A549 (cell line): ENCODE data around the gene BANF2. TPM values are rescaled to one million over a fixed set of nuclear protein-coding genes. Genes with fewer than 3 reads are reported as not detected.

Experiments
- ATAC-seq, 2 experiments: fragments of 200-7000 bp in 1 of 2; fragments of >200 bp in 1 of 2; cut with Nextera tagmentation in 1 of 2; cut with Tn5 transposase in 1 of 2; 3 replicates each; pipeline versions ENCODE4 v1.8.0 to v1.9.1; 2018 to 2020; ENCODE audit warnings: mild to moderate bottlenecking in 1 of 2, moderate library complexity in 1 of 2
- CTCF ChIA-PET: fragments of 300-600 bp; sonication (Branson Sonifier 250); formaldehyde crosslinking; extraction: SDS; loops from one replicate; lab custom pipeline; 2021; ENCODE audit warnings: antibody characterized with exemption, inconsistent platforms; lab: Yijun Ruan, JAX
- POLR2A ChIA-PET: fragments of 350-600 bp; formaldehyde crosslinking; extraction: SDS; loops from one replicate; lab custom pipeline; 2021; ENCODE audit warnings: antibody characterized with exemption, inconsistent platforms; lab: Yijun Ruan, JAX
- DNase-seq, 2 experiments: peaks; one replicate each; pipeline versions ENCODE4 v3.0.0 to v3.0.0-alpha.2; 2011 to 2016; ENCODE audit warnings: low read depth in 1 of 2, low spot score in 1 of 2
- FAIRE-seq: peaks from 2 replicates; lab custom pipeline; 2011; peaks lifted over from hg19 to GRCh38; lab: Jason Lieb, UNC
- H3K27ac ChIP-seq, 2 experiments: fragments of >200 bp; sonication (Bioruptor Twin); formaldehyde crosslinking; 3 replicates each; pipeline ENCODE4 v1.5.1; 2016 to 2017
- H3K4me1 ChIP-seq: fragments of >200 bp; sonication (Bioruptor Twin); formaldehyde crosslinking; 3 replicates; pipeline ENCODE4 v1.6.1; 2016
- H3K4me2 ChIP-seq: fragments of >200 bp; sonication (Bioruptor Twin); formaldehyde crosslinking; 3 replicates; pipeline ENCODE4 v1.6.1; 2016
- H3K4me3 ChIP-seq: fragments of >200 bp; sonication (Bioruptor Twin); formaldehyde crosslinking; 3 replicates; pipeline ENCODE4 v1.5.1; 2016
- H3K9me3 ChIP-seq: fragments of >200 bp; sonication (Bioruptor Twin); formaldehyde crosslinking; 3 replicates; pipeline ENCODE4 v1.6.1; 2016
- CHD2 ChIP-seq: fragments of 150-350 bp; IDR thresholded peaks from 2 replicates; pipeline ENCODE4 v1.6.1; 2014; ENCODE audit warnings: low read length; ENCODE audit not compliant: partially characterized antibody
- CHD4 ChIP-seq: fragments of 200-600 bp; sonication (generic); IDR thresholded peaks from 2 replicates; pipeline ENCODE4 v1.6.1; 2016; ENCODE audit warnings: antibody characterized with exemption, mild to moderate bottlenecking, borderline replicate concordance
- CTCF ChIP-seq: fragments of >200 bp; sonication (Bioruptor Twin); formaldehyde crosslinking; IDR thresholded peaks from 3 replicates; pipeline ENCODE4 v1.5.1; 2016
- E2F6 ChIP-seq: IDR thresholded peaks from 2 replicates; pipeline ENCODE4 v1.6.1; 2012; ENCODE audit warnings: low read depth, borderline replicate concordance
- EHF ChIP-seq: fragments of 250-450 bp; sonication (Bioruptor Pico); IDR thresholded peaks from 2 replicates; pipeline ENCODE4 v1.5.0; 2020; ENCODE audit warnings: mild to moderate bottlenecking
- EP300 ChIP-seq, 2 experiments: fragments of >200 bp; sonication (Bioruptor Twin); formaldehyde crosslinking; IDR thresholded peaks; 2 replicates in 1 of 2; 3 replicates in 1 of 2; pipeline ENCODE4 v1.6.1; 2016 to 2017
- FOSB ChIP-seq: fragments of 250-450 bp; sonication (Bioruptor Pico); IDR thresholded peaks from 2 replicates; pipeline ENCODE4 v1.5.0; 2020; ENCODE audit warnings: mild to moderate bottlenecking, moderate library complexity
- HDAC2 ChIP-seq: fragments of 200-600 bp; sonication (generic); IDR thresholded peaks from 2 replicates; pipeline ENCODE4 v1.6.1; 2016
- HES2 ChIP-seq: fragments of >200 bp; sonication (Bioruptor Twin); formaldehyde crosslinking; IDR thresholded peaks from 2 replicates; pipeline ENCODE4 v1.6.1; 2016
- HEYL ChIP-seq: fragments of 250-450 bp; sonication (Bioruptor Pico); IDR thresholded peaks from 2 replicates; pipeline ENCODE4 v1.8.0; 2021; ENCODE audit warnings: mild to moderate bottlenecking, moderate library complexity
- HOXA7 ChIP-seq: fragments of 250-450 bp; sonication (Bioruptor Pico); IDR thresholded peaks from 2 replicates; pipeline ENCODE4 v1.5.0; 2020; ENCODE audit warnings: mild to moderate bottlenecking, moderate library complexity
- HOXB13 ChIP-seq: fragments of 250-450 bp; sonication (Bioruptor Pico); IDR thresholded peaks from 2 replicates; pipeline ENCODE4 v1.5.0; 2020; ENCODE audit warnings: low read depth, mild to moderate bottlenecking, moderate library complexity
- JUNB ChIP-seq: fragments of >200 bp; sonication (Bioruptor Twin); formaldehyde crosslinking; IDR thresholded peaks from 2 replicates; pipeline ENCODE4 v1.6.1; 2016
- KDM1A ChIP-seq: fragments of 200-600 bp; sonication (generic); IDR thresholded peaks from 2 replicates; pipeline ENCODE4 v1.6.1; 2016; ENCODE audit warnings: low read depth, mild to moderate bottlenecking
- MAFK ChIP-seq: fragments of 450-650 bp; IDR thresholded peaks from 2 replicates; pipeline ENCODE4 v1.6.1; 2014; ENCODE audit not compliant: partially characterized antibody
- MAX ChIP-seq: IDR thresholded peaks from 2 replicates; pipeline ENCODE4 v1.6.1; 2012
- NFE2L2 ChIP-seq: fragments of 150-350 bp; conservative IDR thresholded peaks from 2 replicates; pipeline ENCODE4 v1.6.1; 2014; ENCODE audit warnings: low read length
- NPAS2 ChIP-seq: fragments of 250-450 bp; sonication (Bioruptor Pico); IDR thresholded peaks from 2 replicates; pipeline ENCODE4 v1.8.0; 2022; ENCODE audit warnings: mild to moderate bottlenecking, moderate library complexity, borderline replicate concordance
- NR3C1 ChIP-seq: fragments of >200 bp; sonication (Bioruptor Twin); formaldehyde crosslinking; IDR thresholded peaks from 3 replicates; pipeline ENCODE4 v1.6.1; 2017
- PBX3 ChIP-seq: IDR thresholded peaks from 2 replicates; pipeline ENCODE4 v1.6.1; 2012
- PHF8 ChIP-seq: fragments of 200-600 bp; sonication (generic); IDR thresholded peaks from 2 replicates; pipeline ENCODE4 v1.6.1; 2016; ENCODE audit warnings: low read depth, mild to moderate bottlenecking, antibody characterized with exemption, moderate library complexity, borderline replicate concordance
- RCOR1 ChIP-seq: fragments of 150-350 bp; IDR thresholded peaks from 2 replicates; pipeline ENCODE4 v1.6.1; 2014; ENCODE audit warnings: antibody characterized with exemption, low read length, low read depth
- RFX5 ChIP-seq: fragments of 450-650 bp; IDR thresholded peaks from 2 replicates; pipeline ENCODE4 v1.7.1; 2014; ENCODE audit warnings: antibody characterized with exemption, mild to moderate bottlenecking, moderate library complexity
- TFCP2L1 ChIP-seq: fragments of 250-450 bp; sonication (Bioruptor Pico); IDR thresholded peaks from 2 replicates; pipeline ENCODE4 v1.5.0; 2021; ENCODE audit warnings: mild to moderate bottlenecking
- TP53 ChIP-seq: fragments of 250-450 bp; sonication (Bioruptor Pico); IDR thresholded peaks from 2 replicates; pipeline ENCODE4 v1.5.0; 2021; ENCODE audit warnings: mild to moderate bottlenecking, moderate library complexity
- ZNF302 ChIP-seq: fragments of 250-450 bp; sonication (Bioruptor Pico); IDR thresholded peaks from 2 replicates; pipeline ENCODE4 v1.9.0; 2021; ENCODE audit warnings: inconsistent platforms, mild to moderate bottlenecking, moderate library complexity
- WGBS: methylation state at CpG from one replicate; pipeline ENCODE4 v1.1.6; 2017; ENCODE audit errors: missing lambda C conversion rate; 5-methylcytosine and 5-hydroxymethylcytosine counted together
- polyA plus RNA-seq, 4 experiments: library from polyadenylated mRNA; depleted of rRNA in 3 of 4; stranded (reverse); fragments of >200 nt; fragmentation: RNase III in 1 of 4; extraction: RNeasy Plus Mini Kit Qiagen cat#74134 plus additional on column Dnase treatment in 1 of 4; gene quantifications; 2 replicates in 3 of 4; 3 replicates in 1 of 4; pipeline ENCODE4 v1.2.3, GENCODE V29; 2011 to 2017

BANF2 gene
- polyA plus RNA-seq, 2 of the 4 experiments (the other 2 are of a cell fraction) = not detected

GRCh38 chr20:17765584-17765983 lies 65.8 kb downstream of the BANF2 start:
- TF ChIP-seq KDM1A (no peak), JUNB (no peak)
- ATAC-seq (no peak), FAIRE-seq (no peak), DNase-seq (no peak)
- POLR2A ChIA-PET = no interaction called here
- H3K4me1 ChIP-seq = no peaks in the 10 kb centered on the region
- 26% methylated on average over 7 of the region's 7 CpGs for WGBS
- H3K27ac ChIP-seq = no peak overlapping the region
- no peak overlapping the region for H3K4me2 ChIP-seq
- CTCF ChIA-PET = no interaction called here
- no peaks in the 10 kb centered on the region for H3K9me3 ChIP-seq
- no peak overlapping the region for H3K4me3 ChIP-seq

GRCh38 chr20:17766226-17766625 lies 66.5 kb downstream of the BANF2 start:
- 6% methylated on average over 3 of the region's 3 CpGs for WGBS
- Histone ChIP-seq H3K4me1 (no peaks in the 10 kb centered on the region), H3K27ac (no peak overlapping the region), H3K4me3 (no peak overlapping the region), H3K9me3 (no peaks in the 10 kb centered on the region), H3K4me2 (no peak overlapping the region)
- FAIRE-seq (no peak), DNase-seq (no peak), ATAC-seq (no peak)
- no peak for TF ChIP-seq NR3C1
- no peak for TF ChIP-seq TFCP2L1 (CRISPR knock-in tag)
- no peak for TF ChIP-seq FOSB (CRISPR knock-in tag)
- no peak for TF ChIP-seq KDM1A
- no peak for TF ChIP-seq HOXA7 (CRISPR knock-in tag)
- TF ChIP-seq JUNB = no peak
- no peak for TF ChIP-seq NPAS2 (CRISPR knock-in tag)
- no peak for TF ChIP-seq EHF
- no peak for TF ChIP-seq HES2
- no peak for TF ChIP-seq HDAC2
- TF ChIP-seq CHD2 = no peak
- no peak for TF ChIP-seq CTCF
- no peak for TF ChIP-seq HEYL (CRISPR knock-in tag)
- no peak for TF ChIP-seq PBX3
- no peak for TF ChIP-seq TP53 (CRISPR knock-in tag)
- ChIA-PET CTCF (no interaction called here), POLR2A (no interaction called here)

- 12% methylated on average over 2 of the region's 2 CpGs for WGBS
- H3K27ac ChIP-seq = no peak overlapping the region
- H3K4me1 ChIP-seq = no peaks in the 10 kb centered on the region
- POLR2A ChIA-PET = no interaction called here
- no peak overlapping the region for H3K4me3 ChIP-seq
- DNase-seq (no peak), FAIRE-seq (no peak), ATAC-seq (no peak)
- H3K4me2 ChIP-seq = no peak overlapping the region
- TF ChIP-seq ZNF302 (CRISPR knock-in tag) = no peak
- no peak for TF ChIP-seq CHD4
- TF ChIP-seq HOXA7 (CRISPR knock-in tag) = no peak
- no peak for TF ChIP-seq MAFK
- TF ChIP-seq RFX5 = no peak
- no peak for TF ChIP-seq TP53 (CRISPR knock-in tag)
- TF ChIP-seq PHF8 = no peak
- no peak for TF ChIP-seq RCOR1
- no peak for TF ChIP-seq HDAC2
- TF ChIP-seq NFE2L2 = no peak
- TF ChIP-seq EP300 (IDR thresholded peaks at IDR 0.05) = no peak
- no peak for TF ChIP-seq HOXB13
- no peak for TF ChIP-seq E2F6
- TF ChIP-seq MAX = no peak
- CTCF ChIA-PET = no interaction called here
- no peaks in the 10 kb centered on the region for H3K9me3 ChIP-seq
These were observed 67.9 kb downstream of the BANF2 start for GRCh38 chr20:17767624-17768023.
